HepG2 (cell line): ENCODE measurements around the gene SLC16A3. TPM values are rescaled to one million over a fixed set of nuclear protein-coding genes. Genes with fewer than 3 reads are reported as not detected.

Source experiments
- CEBPB ChIP-seq: IDR thresholded peaks from 2 replicates; pipeline ENCODE4 v1.6.1; 2011; ENCODE audit warnings: low read depth, low read length, improper control_type of control experiment, borderline replicate concordance
- CHCHD3 ChIP-seq: sonication (generic); formaldehyde crosslinking; IDR thresholded peaks from 2 replicates; pipeline ENCODE4 v1.8.0; 2022; ENCODE audit warnings: mild to moderate bottlenecking, missing genetic modification reagents, moderate library complexity
- GPN1 ChIP-seq: sonication (generic); formaldehyde crosslinking; IDR thresholded peaks from 2 replicates; pipeline ENCODE4 v1.5.1; 2020; ENCODE audit warnings: missing genetic modification reagents, borderline replicate concordance
- HHEX ChIP-seq: IDR thresholded peaks from 2 replicates; pipeline ENCODE4 v1.6.1; 2016; ENCODE audit warnings: control low read depth
- HIVEP1 ChIP-seq: sonication (generic); formaldehyde crosslinking; IDR thresholded peaks from 2 replicates; pipeline ENCODE4 v1.4.0; 2020; ENCODE audit warnings: mild to moderate bottlenecking, missing genetic modification reagents
- HMGA1 ChIP-seq: sonication (generic); formaldehyde crosslinking; conservative IDR thresholded peaks from 2 replicates; pipeline ENCODE4 v1.4.0; 2020; ENCODE audit warnings: missing genetic modification reagents
- HNRNPL ChIP-seq: fragments of 200-400 bp; formaldehyde crosslinking; IDR thresholded peaks from 2 replicates; pipeline ENCODE4 v1.6.1; 2017; ENCODE audit warnings: mild to moderate bottlenecking, low read depth, low read length
- KDM2A ChIP-seq: sonication (generic); formaldehyde crosslinking; IDR thresholded peaks from 2 replicates; pipeline ENCODE4 v1.4.0; 2020; ENCODE audit warnings: low read depth, missing genetic modification reagents, borderline replicate concordance
- KLF16 ChIP-seq, 2 experiments: sonication (generic) in 1 of 2; formaldehyde crosslinking in 1 of 2; IDR thresholded peaks; 2 replicates each; pipeline versions ENCODE4 v1.6.1 to v1.8.0; 2016 to 2023; ENCODE audit warnings: missing genetic modification reagents in 2 of 2, missing compliant biosample characterization in 1 of 2
- MED1 ChIP-seq: sonication (generic); formaldehyde crosslinking; IDR thresholded peaks from 2 replicates; pipeline ENCODE4 v1.4.0; 2020; ENCODE audit warnings: missing genetic modification reagents
- MED13 ChIP-seq: sonication (generic); formaldehyde crosslinking; IDR thresholded peaks from 2 replicates; pipeline ENCODE4 v1.5.0; 2020; ENCODE audit warnings: missing genetic modification reagents
- MTF1 ChIP-seq: sonication (generic); formaldehyde crosslinking; IDR thresholded peaks from 2 replicates; pipeline ENCODE4 v1.5.0; 2020; ENCODE audit warnings: missing genetic modification reagents
- PRPF4 ChIP-seq: fragments of 200-400 bp; formaldehyde crosslinking; IDR thresholded peaks from 2 replicates; pipeline ENCODE4 v1.6.1; 2016; ENCODE audit warnings: low read length, low read depth; ENCODE audit not compliant: poor library complexity, severe bottlenecking
- RBM39 ChIP-seq: fragments of 200-400 bp; formaldehyde crosslinking; IDR thresholded peaks from one replicate; pipeline ENCODE4 v1.6.1; 2018; ENCODE audit warnings: antibody characterized with exemption, mild to moderate bottlenecking, low read depth, low read length; ENCODE audit not compliant: poor library complexity, severe bottlenecking
- RFX3 ChIP-seq: IDR thresholded peaks from 2 replicates; pipeline ENCODE4 v1.6.1; 2016; ENCODE audit warnings: missing biosample characterization, missing genetic modification reagents
- TBP ChIP-seq: sonication (generic); formaldehyde crosslinking; IDR thresholded peaks from 2 replicates; pipeline ENCODE4 v1.5.0; 2020; ENCODE audit warnings: missing genetic modification reagents
- TBX2 ChIP-seq: sonication (generic); formaldehyde crosslinking; IDR thresholded peaks from 2 replicates; pipeline ENCODE4 v1.5.0; 2020; ENCODE audit warnings: missing genetic modification reagents, mild to moderate bottlenecking, borderline replicate concordance
- ZBTB3 ChIP-seq: sonication (generic); formaldehyde crosslinking; IDR thresholded peaks from 2 replicates; pipeline ENCODE4 v1.4.0; 2020; ENCODE audit warnings: low read depth, mild to moderate bottlenecking, moderate library complexity, missing genetic modification reagents, borderline replicate concordance
- ZNF251 ChIP-seq: sonication (generic); formaldehyde crosslinking; IDR thresholded peaks from 2 replicates; pipeline ENCODE4 v1.9.0; 2021; ENCODE audit warnings: mild to moderate bottlenecking, missing genetic modification reagents
- ZNF333 ChIP-seq: sonication (generic); formaldehyde crosslinking; IDR thresholded peaks from 2 replicates; pipeline ENCODE4 v1.4.0; 2020; ENCODE audit warnings: mild to moderate bottlenecking, missing genetic modification reagents, borderline replicate concordance
- ZNF335 ChIP-seq: sonication (generic); formaldehyde crosslinking; IDR thresholded peaks from 2 replicates; pipeline ENCODE4 v1.4.0; 2020; ENCODE audit warnings: missing genetic modification reagents
- ZNF558 ChIP-seq: sonication (generic); formaldehyde crosslinking; IDR thresholded peaks from 2 replicates; pipeline ENCODE4 v1.9.0; 2022; ENCODE audit warnings: mild to moderate bottlenecking, missing genetic modification reagents, borderline replicate concordance
- ZNF672 ChIP-seq: sonication (generic); formaldehyde crosslinking; IDR thresholded peaks from 2 replicates; pipeline ENCODE4 v1.8.1; 2022; ENCODE audit warnings: missing genetic modification reagents
- ZNF761 ChIP-seq: sonication (generic); formaldehyde crosslinking; conservative IDR thresholded peaks from 2 replicates; pipeline ENCODE4 v1.4.0; 2020; ENCODE audit warnings: mild to moderate bottlenecking, missing genetic modification reagents
- ZNF772 ChIP-seq: sonication (generic); formaldehyde crosslinking; IDR thresholded peaks from 2 replicates; pipeline ENCODE4 v1.5.0; 2020; ENCODE audit warnings: mild to moderate bottlenecking, missing genetic modification reagents
- ZNF83 ChIP-seq: sonication (generic); formaldehyde crosslinking; IDR thresholded peaks from 2 replicates; pipeline ENCODE4 v1.4.0; 2020; ENCODE audit warnings: missing genetic modification reagents, mild to moderate bottlenecking, borderline replicate concordance
- polyA plus RNA-seq, 8 experiments: library from polyadenylated mRNA; depleted of rRNA in 3 of 8; stranded (reverse) in 7 of 8; unstranded in 1 of 8; fragments of >200 nt; fragmentation: Illumina TruSeq in 4 of 8; extraction: Trizol in 4 of 8; gene quantifications; 2 replicates each; pipeline versions ENCODE4 v1.2.1 to v1.2.3, GENCODE V29; 2011 to 2016; ENCODE audit warnings: low read depth in 4 of 8, missing spikeins in 1 of 8, mixed read lengths in 1 of 8; ENCODE audit not compliant: insufficient read depth in 1 of 8
- total RNA-seq, 5 experiments: library from RNA; depleted of rRNA; stranded (reverse); fragments of >200 nt; fragmentation: Illumina TruSeq; extraction: Trizol; gene quantifications; 2 replicates each; pipeline ENCODE4 v1.2.3, GENCODE V29; 2016; ENCODE audit warnings: low read depth in 1 of 5
- TF ChIP-seq, protein P1 (sequence below), 2 experiments: fragments of 450-650 bp in 1 of 2; sonication (generic) in 1 of 2; formaldehyde crosslinking; IDR thresholded peaks; 2 replicates each; pipeline versions ENCODE4 v1.5.0 to v1.8.0; 2020 to 2022; ENCODE audit warnings: mild to moderate bottlenecking in 1 of 2, missing genetic modification reagents in 1 of 2
- TF ChIP-seq, protein P2 (sequence below): sonication (generic); formaldehyde crosslinking; IDR thresholded peaks from 2 replicates; pipeline ENCODE4 v1.5.0; 2020; ENCODE audit warnings: missing genetic modification reagents, mild to moderate bottlenecking, borderline replicate concordance
- TF ChIP-seq, protein P3 (sequence below): sonication (generic); formaldehyde crosslinking; IDR thresholded peaks from 2 replicates; pipeline ENCODE4 v1.8.1; 2023; ENCODE audit warnings: missing genetic modification reagents, mild to moderate bottlenecking, borderline replicate concordance
- TF ChIP-seq, protein P4 (sequence below): sonication (generic); formaldehyde crosslinking; IDR thresholded peaks from 2 replicates; pipeline ENCODE4 v1.4.0; 2020; ENCODE audit warnings: mild to moderate bottlenecking, missing genetic modification reagents

Gene SLC16A3
- total and polyA plus RNA-seq, 2 of the 13 experiments (the other 11 are each of a cell fraction or from before 2014, with no cell fraction given): 242 to 349 TPM

DNA sequence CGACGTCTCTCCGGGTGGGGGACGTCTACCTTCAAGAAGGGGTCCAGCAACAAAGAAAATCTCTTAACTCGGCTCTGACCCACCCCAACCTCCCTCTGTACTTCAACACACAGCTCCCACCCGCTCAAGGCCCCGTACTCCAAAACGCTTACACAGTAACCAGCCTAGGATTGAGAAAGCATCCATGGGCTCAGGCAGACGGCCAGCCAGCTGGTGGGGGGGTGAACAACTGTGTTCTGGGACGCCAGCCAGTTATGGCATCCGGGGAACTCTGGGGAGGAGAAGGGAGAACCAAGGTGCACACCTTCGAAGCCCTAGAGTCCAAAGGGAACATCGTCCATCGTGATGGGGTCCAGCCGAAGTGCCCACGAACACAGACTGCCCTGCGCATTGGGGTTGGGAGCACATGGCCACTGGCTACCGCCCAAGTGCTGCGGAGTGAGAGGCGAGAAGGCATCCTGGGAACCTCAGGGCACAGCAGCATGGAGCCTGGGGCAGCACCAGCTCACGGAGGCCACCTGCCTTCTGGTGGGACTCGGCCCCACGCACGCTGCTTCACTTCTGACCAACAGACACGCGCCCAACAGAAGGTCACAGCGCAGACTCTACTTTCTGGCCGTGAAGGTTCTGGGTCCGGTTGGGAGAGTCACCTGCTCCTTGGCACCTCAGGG lies 14.3 kb downstream of the SLC16A3 start (continued):
- TF ChIP-seq ZNF672 (CRISPR knock-in tag) (no peak), MTF1 (CRISPR knock-in tag) (no peak), CEBPB (peak; percentile 78; the same call in 1 of the 2 replicates), MED13 (CRISPR knock-in tag) (peak; percentile 85), ZBTB3 (CRISPR knock-in tag) (0 out of 2 replicates have a peak, but pooled peaks have one; percentile 62), HIVEP1 (peak; percentile 86), TBX2 (CRISPR knock-in tag) (peak; percentile 51; the same call in 1 of the 2 replicates), CHCHD3 (CRISPR knock-in tag) (no peak), ZNF83 (0 out of 2 replicates have a peak, but pooled peaks have one; percentile 67), GPN1 (no peak), RFX3 (CRISPR knock-in tag) (no peak), HMGA1 (CRISPR knock-in tag) (no peak), ZNF251 (CRISPR knock-in tag) (0 out of 2 replicates have a peak, but pooled peaks have one; percentile 28), KLF16 (CRISPR knock-in tag; IDR thresholded peaks at IDR 0.05) (no peak; a peak in 1 of 4 replicates), HHEX (no peak), ZNF558 (no peak), KDM2A (CRISPR knock-in tag) (peak; percentile 95), ZNF772 (CRISPR knock-in tag) (no peak; the same call in 1 of the 2 replicates), PRPF4 (no peak), RBM39 (peak; percentile 91), ZNF333 (CRISPR knock-in tag) (peak; percentile 59; the same call in 1 of the 2 replicates), MED1 (CRISPR knock-in tag) (0 out of 2 replicates have a peak, but pooled peaks have one; percentile 56), ZNF761 (CRISPR knock-in tag) (no peak), TBP (CRISPR knock-in tag) (no peak), HNRNPL (0 out of 2 replicates have a peak, but pooled peaks have one; percentile 72), ZNF335 (CRISPR knock-in tag) (no peak)
- TF ChIP-seq, protein P1, sequence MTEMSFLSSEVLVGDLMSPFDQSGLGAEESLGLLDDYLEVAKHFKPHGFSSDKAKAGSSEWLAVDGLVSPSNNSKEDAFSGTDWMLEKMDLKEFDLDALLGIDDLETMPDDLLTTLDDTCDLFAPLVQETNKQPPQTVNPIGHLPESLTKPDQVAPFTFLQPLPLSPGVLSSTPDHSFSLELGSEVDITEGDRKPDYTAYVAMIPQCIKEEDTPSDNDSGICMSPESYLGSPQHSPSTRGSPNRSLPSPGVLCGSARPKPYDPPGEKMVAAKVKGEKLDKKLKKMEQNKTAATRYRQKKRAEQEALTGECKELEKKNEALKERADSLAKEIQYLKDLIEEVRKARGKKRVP (CRISPR knock-in tag; IDR thresholded peaks at IDR 0.05): no peak
- TF ChIP-seq, protein P2, sequence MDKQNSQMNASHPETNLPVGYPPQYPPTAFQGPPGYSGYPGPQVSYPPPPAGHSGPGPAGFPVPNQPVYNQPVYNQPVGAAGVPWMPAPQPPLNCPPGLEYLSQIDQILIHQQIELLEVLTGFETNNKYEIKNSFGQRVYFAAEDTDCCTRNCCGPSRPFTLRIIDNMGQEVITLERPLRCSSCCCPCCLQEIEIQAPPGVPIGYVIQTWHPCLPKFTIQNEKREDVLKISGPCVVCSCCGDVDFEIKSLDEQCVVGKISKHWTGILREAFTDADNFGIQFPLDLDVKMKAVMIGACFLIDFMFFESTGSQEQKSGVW (CRISPR knock-in tag): no peak
- TF ChIP-seq, protein P3, sequence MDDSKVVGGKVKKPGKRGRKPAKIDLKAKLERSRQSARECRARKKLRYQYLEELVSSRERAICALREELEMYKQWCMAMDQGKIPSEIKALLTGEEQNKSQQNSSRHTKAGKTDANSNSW: no peak
- TF ChIP-seq, protein P4, sequence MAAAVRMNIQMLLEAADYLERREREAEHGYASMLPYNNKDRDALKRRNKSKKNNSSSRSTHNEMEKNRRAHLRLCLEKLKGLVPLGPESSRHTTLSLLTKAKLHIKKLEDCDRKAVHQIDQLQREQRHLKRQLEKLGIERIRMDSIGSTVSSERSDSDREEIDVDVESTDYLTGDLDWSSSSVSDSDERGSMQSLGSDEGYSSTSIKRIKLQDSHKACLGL (CRISPR knock-in tag): peak; percentile 60; the same call in 1 of the 2 replicates
